Neural cell (in vitro differentiated cells): Measurements from ENCODE around the gene RDH14. TPM values are rescaled to one million over a fixed set of nuclear protein-coding genes. Genes with fewer than 3 reads are reported as not detected.

ENCODE experiments used
- H2AFZ ChIP-seq: fragments of 200-600, 300-800 bp; sonication (generic), shearing (Covaris generic); 2 replicates; pipeline ENCODE4 v1.6.0; 2014; ENCODE audit warnings: low read depth, mild to moderate bottlenecking, antibody characterized with exemption, low read length, moderate library complexity
- H3F3A ChIP-seq: fragments of 200-600 bp; shearing (Covaris generic); 2 replicates; pipeline ENCODE4 v1.6.1; 2016; ENCODE audit warnings: mild to moderate bottlenecking, moderate library complexity, mixed read lengths, antibody characterized with exemption, low read length; ENCODE audit not compliant: insufficient read depth, poor library complexity, severe bottlenecking
- H3K27ac ChIP-seq: fragments of 200-600, 300-800 bp; sonication (generic), shearing (Covaris generic); 2 replicates; pipeline ENCODE4 v1.5.1; 2014; ENCODE audit warnings: mild to moderate bottlenecking, low read length, moderate library complexity
- H3K27me3 ChIP-seq: fragments of 300-800, 200-600 bp; sonication (generic), shearing (Covaris generic); 2 replicates; pipeline ENCODE4 v1.6.0; 2014; ENCODE audit warnings: mild to moderate bottlenecking, low read depth, low read length, moderate library complexity; ENCODE audit not compliant: insufficient read depth
- H3K36me3 ChIP-seq: fragments of 300-800, 200-600 bp; sonication (generic), shearing (Covaris generic); 2 replicates; pipeline ENCODE4 v1.5.1; 2014; ENCODE audit warnings: mild to moderate bottlenecking, antibody characterized with exemption, low read length, moderate library complexity; ENCODE audit not compliant: insufficient read depth
- H3K4me2 ChIP-seq: fragments of 300-800, 200-600 bp; sonication (generic), shearing (Covaris generic); 2 replicates; pipeline ENCODE4 v1.6.0; 2014; ENCODE audit warnings: mild to moderate bottlenecking, low read length
- H3K4me3 ChIP-seq: fragments of 300-800, 200-600 bp; sonication (generic), shearing (Covaris generic); 2 replicates; pipeline ENCODE4 v1.5.1; 2014; ENCODE audit warnings: mild to moderate bottlenecking, low read length, moderate library complexity
- H3K79me2 ChIP-seq: fragments of 200-600 bp; shearing (Covaris generic); replicated peaks from 2 replicates; pipeline ENCODE4 v1.6.0; 2014; ENCODE audit warnings: mild to moderate bottlenecking, low read length, moderate library complexity; ENCODE audit not compliant: insufficient read depth
- H3K9ac ChIP-seq: fragments of 300-800, 200-600 bp; sonication (generic), shearing (Covaris generic); 2 replicates; pipeline ENCODE4 v1.6.1; 2016; ENCODE audit warnings: mild to moderate bottlenecking, low read length, mixed read lengths
- H3K9me2 ChIP-seq: fragments of 200-600 bp; shearing (Covaris generic); 2 replicates; pipeline ENCODE4 v1.6.1; 2016; ENCODE audit warnings: mild to moderate bottlenecking, low read length, mixed read lengths; ENCODE audit not compliant: insufficient read depth
- H3K9me3 ChIP-seq: fragments of 200-600, 300-800 bp; sonication (generic), shearing (Covaris generic); 2 replicates; pipeline ENCODE4 v1.6.1; 2016; ENCODE audit warnings: mild to moderate bottlenecking, mixed run types, low read length, moderate library complexity, mixed read lengths
- H4K20me1 ChIP-seq: fragments of 200-600 bp; shearing (Covaris generic); 2 replicates; pipeline ENCODE4 v1.6.1; 2016; ENCODE audit warnings: mild to moderate bottlenecking, mixed run types; ENCODE audit not compliant: insufficient read depth
- EP300 ChIP-seq: fragments of 450-650 bp; conservative IDR thresholded peaks from 2 replicates; pipeline ENCODE4 v1.6.1; 2014; ENCODE audit warnings: antibody characterized with exemption, mild to moderate bottlenecking, moderate library complexity; ENCODE audit not compliant: poor library complexity, severe bottlenecking
- EZH2 ChIP-seq: fragments of 200-600, 300-800 bp; shearing (Covaris generic), sonication (generic); IDR thresholded peaks from 2 replicates; pipeline ENCODE4 v1.6.1; 2014; ENCODE audit warnings: antibody characterized with exemption, low read length, borderline replicate concordance, mild to moderate bottlenecking; ENCODE audit not compliant: insufficient read depth, poor library complexity, severe bottlenecking
- MXI1 ChIP-seq: fragments of 450-650 bp; conservative IDR thresholded peaks from 2 replicates; pipeline ENCODE4 v1.6.1; 2014; ENCODE audit warnings: antibody characterized with exemption, mild to moderate bottlenecking; ENCODE audit not compliant: poor library complexity, severe bottlenecking
- POLR2AphosphoS5 ChIP-seq: IDR thresholded peaks from 2 replicates; pipeline ENCODE4 v1.6.1; 2012
- RAD21 ChIP-seq: fragments of 450-650 bp; conservative IDR thresholded peaks from 2 replicates; pipeline ENCODE4 v1.6.1; 2014; ENCODE audit warnings: antibody characterized with exemption, mild to moderate bottlenecking, moderate library complexity
- SMC3 ChIP-seq: fragments of 450-650 bp; conservative IDR thresholded peaks from 2 replicates; pipeline ENCODE4 v1.6.1; 2014; ENCODE audit warnings: antibody characterized with exemption, mild to moderate bottlenecking, moderate library complexity; ENCODE audit not compliant: poor library complexity
- TAF1 ChIP-seq: IDR thresholded peaks from 2 replicates; pipeline ENCODE4 v1.6.1; 2012; ENCODE audit warnings: low read depth
- polyA plus RNA-seq: library from polyadenylated mRNA; depleted of rRNA; stranded (reverse); fragments of >200 nt; gene quantifications from 2 replicates; pipeline ENCODE4 v1.2.3, GENCODE V29; 2014
- TF ChIP-seq, protein P1 (sequence below): fragments of 450-650 bp; IDR thresholded peaks from 2 replicates; pipeline ENCODE4 v1.5.1; 2014; ENCODE audit warnings: antibody characterized with exemption, mild to moderate bottlenecking, moderate library complexity; ENCODE audit not compliant: poor library complexity, severe bottlenecking
- TF ChIP-seq, protein P2 (sequence below): IDR thresholded peaks from 2 replicates; pipeline ENCODE4 v1.6.1; 2012; ENCODE audit warnings: borderline replicate concordance

RDH14 gene
- polyA plus RNA-seq, 1 donor from 2014 or later = 29.4 TPM

DNA sequence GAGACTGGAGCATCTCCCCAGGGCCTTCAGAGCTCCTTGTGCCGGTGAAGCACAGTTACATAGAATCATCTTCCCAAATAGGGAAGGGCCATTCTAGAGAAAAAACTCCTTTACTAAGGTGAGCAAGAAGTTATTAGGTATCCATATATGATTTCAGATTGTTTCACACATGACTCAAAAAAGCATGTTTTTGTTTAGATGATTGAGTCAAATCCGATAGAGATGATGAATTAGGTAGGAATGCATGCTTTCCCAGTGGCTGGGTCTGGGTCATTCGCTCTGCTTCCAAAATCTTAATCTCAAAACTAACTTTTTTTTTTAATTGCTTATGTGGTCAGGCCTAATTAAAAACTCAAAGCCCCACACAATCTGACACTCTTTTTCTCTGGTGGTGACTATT lies 25.1 kb upstream of the RDH14 start:
- Histone ChIP-seq H3K27ac (no peak overlapping the region), H3K27me3 (no peaks in the 10 kb centered on the region), H3K9me3 (no peaks in the 10 kb centered on the region), H3K4me3 (no peak overlapping the region), H3K79me2 (no peaks in the 10 kb centered on the region), H3F3A (no peaks in the 10 kb centered on the region), H4K20me1 (no peaks in the 10 kb centered on the region), H3K36me3 (no peaks in the 10 kb centered on the region), H3K9me2 (no peaks in the 10 kb centered on the region), H3K4me2 (no peak overlapping the region), H2AFZ (no peak overlapping the region), H3K9ac (no peak overlapping the region)
- TF ChIP-seq RAD21 = no peak
- TF ChIP-seq, protein P1, sequence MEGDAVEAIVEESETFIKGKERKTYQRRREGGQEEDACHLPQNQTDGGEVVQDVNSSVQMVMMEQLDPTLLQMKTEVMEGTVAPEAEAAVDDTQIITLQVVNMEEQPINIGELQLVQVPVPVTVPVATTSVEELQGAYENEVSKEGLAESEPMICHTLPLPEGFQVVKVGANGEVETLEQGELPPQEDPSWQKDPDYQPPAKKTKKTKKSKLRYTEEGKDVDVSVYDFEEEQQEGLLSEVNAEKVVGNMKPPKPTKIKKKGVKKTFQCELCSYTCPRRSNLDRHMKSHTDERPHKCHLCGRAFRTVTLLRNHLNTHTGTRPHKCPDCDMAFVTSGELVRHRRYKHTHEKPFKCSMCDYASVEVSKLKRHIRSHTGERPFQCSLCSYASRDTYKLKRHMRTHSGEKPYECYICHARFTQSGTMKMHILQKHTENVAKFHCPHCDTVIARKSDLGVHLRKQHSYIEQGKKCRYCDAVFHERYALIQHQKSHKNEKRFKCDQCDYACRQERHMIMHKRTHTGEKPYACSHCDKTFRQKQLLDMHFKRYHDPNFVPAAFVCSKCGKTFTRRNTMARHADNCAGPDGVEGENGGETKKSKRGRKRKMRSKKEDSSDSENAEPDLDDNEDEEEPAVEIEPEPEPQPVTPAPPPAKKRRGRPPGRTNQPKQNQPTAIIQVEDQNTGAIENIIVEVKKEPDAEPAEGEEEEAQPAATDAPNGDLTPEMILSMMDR = no peak
- TF ChIP-seq EZH2 = no peak
- TF ChIP-seq EP300 = no peak
- TF ChIP-seq SMC3 = no peak
- no peak for TF ChIP-seq MXI1
- TF ChIP-seq POLR2AphosphoS5 = no peak
- TF ChIP-seq, protein P2, sequence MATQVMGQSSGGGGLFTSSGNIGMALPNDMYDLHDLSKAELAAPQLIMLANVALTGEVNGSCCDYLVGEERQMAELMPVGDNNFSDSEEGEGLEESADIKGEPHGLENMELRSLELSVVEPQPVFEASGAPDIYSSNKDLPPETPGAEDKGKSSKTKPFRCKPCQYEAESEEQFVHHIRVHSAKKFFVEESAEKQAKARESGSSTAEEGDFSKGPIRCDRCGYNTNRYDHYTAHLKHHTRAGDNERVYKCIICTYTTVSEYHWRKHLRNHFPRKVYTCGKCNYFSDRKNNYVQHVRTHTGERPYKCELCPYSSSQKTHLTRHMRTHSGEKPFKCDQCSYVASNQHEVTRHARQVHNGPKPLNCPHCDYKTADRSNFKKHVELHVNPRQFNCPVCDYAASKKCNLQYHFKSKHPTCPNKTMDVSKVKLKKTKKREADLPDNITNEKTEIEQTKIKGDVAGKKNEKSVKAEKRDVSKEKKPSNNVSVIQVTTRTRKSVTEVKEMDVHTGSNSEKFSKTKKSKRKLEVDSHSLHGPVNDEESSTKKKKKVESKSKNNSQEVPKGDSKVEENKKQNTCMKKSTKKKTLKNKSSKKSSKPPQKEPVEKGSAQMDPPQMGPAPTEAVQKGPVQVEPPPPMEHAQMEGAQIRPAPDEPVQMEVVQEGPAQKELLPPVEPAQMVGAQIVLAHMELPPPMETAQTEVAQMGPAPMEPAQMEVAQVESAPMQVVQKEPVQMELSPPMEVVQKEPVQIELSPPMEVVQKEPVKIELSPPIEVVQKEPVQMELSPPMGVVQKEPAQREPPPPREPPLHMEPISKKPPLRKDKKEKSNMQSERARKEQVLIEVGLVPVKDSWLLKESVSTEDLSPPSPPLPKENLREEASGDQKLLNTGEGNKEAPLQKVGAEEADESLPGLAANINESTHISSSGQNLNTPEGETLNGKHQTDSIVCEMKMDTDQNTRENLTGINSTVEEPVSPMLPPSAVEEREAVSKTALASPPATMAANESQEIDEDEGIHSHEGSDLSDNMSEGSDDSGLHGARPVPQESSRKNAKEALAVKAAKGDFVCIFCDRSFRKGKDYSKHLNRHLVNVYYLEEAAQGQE = no peak
- TF ChIP-seq TAF1 = no peak

DNA sequence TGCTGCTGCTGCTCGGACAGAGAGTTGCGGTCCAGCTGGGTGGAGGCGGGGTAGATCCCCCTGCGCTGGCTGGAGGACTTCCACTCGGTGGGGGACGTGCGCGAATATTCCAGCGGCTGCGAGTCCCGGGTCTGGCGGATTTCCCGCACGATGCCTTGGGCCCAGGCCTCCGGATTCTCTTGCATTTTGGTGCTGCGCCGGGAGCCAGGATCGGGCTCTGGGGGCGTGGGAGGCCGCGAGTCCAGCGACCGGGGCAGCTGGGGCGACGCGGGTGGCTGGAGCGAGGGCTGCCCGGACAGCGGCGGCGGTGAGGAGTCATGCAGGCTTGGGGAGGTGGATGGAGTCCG lies 24.1 kb upstream of the RDH14 start:
- Histone ChIP-seq H3K36me3 (no peaks in the 10 kb centered on the region), H3K79me2 (no peaks in the 10 kb centered on the region), H3K9me2 (no peaks in the 10 kb centered on the region), H3F3A (no peaks in the 10 kb centered on the region), H2AFZ (no peak overlapping the region), H3K4me3 (no peak overlapping the region), H3K27ac (no peak overlapping the region), H3K4me2 (no peak overlapping the region), H3K27me3 (no peaks in the 10 kb centered on the region), H4K20me1 (no peaks in the 10 kb centered on the region), H3K9me3 (no peaks in the 10 kb centered on the region), H3K9ac (no peak overlapping the region)
- TF ChIP-seq EP300 = no peak
- no peak for TF ChIP-seq SMC3
- no peak for TF ChIP-seq EZH2
- TF ChIP-seq TAF1 = no peak
- TF ChIP-seq POLR2AphosphoS5 = no peak
- no peak for TF ChIP-seq MXI1
- TF ChIP-seq, protein P2 = no peak
- no peak for TF ChIP-seq RAD21
- TF ChIP-seq, protein P1 = no peak
